Stimulated activated CD8-positive, alpha-beta memory T cell treated with anti-CD3 and anti-CD28 coated beads, Interleukin-12 subunit alpha, Interleukin-12 subunit beta, amount 100 ng/mL, for 1 hour (primary cell): Measurements from ENCODE around the gene LGI4.

Experiments used
- DNase-seq: peaks from one replicate; pipeline ENCODE4 v3.0.0-alpha.2; 2020; ENCODE audit warnings: low read depth

Gene LGI4

DNA sequence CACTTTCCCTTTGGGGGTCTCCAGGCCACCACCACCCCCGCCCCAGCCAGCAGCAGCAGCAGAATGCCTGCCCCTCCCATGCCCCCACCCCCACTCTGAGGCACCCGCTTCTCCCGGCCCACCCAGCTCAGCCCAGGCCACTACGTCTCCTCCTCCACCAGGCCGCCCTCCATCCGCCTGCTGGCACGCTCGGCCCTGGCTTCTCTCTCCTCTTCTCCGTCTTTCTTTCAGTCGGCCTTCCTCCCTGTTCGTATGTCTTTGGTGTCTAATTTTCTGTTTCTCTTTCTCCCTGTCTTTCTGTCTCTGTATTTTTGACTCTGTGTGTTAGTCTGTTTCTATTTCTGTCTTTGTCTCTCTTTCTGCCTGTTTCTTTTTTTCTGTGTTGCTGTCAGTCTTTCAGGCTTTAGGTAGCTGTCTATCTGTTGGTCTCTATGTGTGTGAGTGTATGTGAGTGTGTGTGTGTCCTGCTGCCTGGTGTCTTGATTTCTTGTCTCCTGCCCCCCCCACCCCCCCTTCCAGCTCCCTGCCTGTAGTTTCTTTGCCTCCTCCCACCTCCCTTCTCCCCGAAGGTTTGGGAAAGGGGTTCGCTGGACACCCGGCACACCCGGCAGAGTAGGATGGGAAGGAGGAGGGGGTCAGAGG, at the start of gene LGI4:
Gene LGI4 (minus strand): TSS at position 459 of the 642 bp plus-strand sequence. CDS start 379 bp downstream, at position 80.
- no peak for DNase-seq

DNA sequence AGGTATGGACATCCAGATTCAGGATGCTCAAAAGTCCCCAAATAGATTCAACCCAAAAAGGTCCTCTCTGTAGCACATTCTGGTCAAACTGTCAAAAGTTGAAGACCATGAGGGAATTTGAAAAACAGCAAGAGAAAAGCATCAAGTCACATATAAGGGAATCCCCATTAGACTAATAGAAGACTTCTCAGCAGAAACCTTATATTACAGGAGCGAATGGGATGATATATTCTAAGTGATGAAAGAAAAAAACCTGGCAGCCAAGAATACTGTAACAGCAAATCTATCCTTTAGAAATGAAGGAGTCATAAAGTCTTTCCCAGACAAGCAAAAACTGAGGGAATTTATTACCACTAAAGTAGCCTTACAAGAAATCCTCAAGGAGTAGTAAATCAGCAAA, 49.4 kb upstream of the LGI4 start:
- DNase-seq = no peak

DNA sequence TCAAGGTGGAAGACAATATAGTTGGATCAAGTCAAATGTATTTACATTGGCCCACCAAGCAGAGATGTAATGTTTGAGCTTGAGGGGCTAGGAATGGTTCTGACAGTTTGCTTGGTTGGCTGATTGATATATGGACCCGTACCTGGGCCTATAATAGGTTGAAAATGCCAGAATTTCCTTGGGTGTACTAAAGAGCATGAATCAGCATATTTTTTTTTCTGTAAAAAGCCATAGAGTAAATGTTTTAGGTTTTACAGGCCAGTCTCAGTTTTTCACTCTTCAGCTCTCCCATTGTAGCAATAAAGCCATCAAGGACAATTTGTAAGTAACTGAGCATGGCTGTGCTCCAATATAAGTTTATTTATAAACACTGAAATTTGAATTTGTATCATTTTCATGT, 46.5 kb upstream of the LGI4 start:
- no peak for DNase-seq

GRCh38 chr19:35179830-35180229, 45.0 kb upstream of the LGI4 start:
- no peak for DNase-seq

DNA sequence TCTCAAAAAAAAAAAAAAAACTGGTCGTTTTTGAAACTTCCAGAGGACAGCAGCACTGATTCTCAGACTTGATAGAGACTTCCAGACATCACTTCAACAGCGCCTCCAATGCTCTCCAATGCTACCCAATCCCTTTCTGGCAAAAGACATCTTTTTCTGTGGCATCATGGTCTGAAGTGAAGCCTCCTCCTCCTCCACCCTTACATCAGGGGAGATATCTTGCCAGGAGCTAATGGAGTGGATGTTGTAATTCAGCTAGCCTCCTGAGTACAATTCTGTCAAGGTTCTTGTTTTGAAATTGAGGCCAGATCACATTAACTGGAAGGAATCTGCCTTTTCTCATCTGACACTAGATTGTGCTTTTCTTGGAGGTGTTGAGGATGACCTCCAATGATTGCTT, 43.8 kb upstream of the LGI4 start:
- no peak for DNase-seq

DNA sequence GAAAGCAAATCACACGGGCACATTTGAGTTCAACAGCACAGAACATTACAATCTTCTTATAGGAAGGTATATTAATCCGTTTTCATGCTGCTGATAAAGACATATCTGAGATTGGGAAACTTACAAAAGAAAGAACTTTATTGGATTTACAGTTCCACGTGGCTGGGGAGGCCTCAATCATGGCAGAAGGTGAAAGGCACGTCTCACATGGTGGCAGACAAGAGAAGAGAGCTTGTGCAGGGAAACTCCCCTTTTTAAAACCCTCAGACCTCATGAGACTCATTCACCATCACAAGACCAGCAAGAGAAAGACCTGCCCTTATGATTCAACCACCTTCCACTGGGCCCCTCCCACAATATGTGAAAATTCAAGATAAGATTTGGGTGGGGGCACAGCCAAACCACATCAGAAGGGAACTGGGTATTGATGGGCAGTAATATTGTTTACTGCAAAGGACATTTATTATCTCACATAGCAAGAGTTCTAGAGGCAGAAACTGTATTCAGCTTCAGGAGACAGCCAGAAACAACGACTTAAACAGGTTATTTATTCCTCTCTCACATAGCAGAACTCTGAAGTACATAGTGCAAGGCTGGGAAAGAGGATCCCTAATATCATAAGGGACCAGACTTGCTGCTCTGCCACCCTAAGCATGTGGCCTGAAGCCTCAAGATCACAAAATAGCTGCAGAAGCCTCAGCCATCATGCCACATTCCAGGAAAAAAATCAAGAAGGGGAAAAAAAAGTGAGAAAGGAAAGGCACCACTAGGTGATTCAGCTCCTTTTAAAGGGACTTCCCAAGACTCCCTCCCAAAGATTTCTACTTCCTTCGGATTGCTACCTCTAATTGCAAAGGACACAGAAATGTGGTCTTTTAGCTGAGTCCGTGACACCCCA, 42.8 kb upstream of the LGI4 start:
- no peak for DNase-seq

DNA sequence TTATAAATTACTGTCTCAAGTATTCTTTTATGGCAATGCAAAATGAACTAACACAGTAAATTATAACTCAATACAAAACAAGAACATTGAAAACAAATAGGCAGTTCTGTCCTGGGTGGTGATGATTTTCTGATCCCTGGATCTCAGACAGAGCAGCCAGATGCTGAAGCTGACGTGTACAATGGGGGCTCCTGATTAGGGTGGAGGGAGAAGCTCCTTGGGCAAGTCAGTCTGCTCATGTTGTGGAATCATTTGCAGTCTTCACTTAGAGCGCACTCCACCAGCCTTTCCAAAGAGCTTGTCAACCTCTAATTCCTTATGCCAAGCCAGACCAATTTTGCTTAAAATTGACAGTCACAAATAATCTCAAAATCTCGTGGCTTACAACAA, 41.3 kb upstream of the LGI4 start:
- DNase-seq = no peak

DNA sequence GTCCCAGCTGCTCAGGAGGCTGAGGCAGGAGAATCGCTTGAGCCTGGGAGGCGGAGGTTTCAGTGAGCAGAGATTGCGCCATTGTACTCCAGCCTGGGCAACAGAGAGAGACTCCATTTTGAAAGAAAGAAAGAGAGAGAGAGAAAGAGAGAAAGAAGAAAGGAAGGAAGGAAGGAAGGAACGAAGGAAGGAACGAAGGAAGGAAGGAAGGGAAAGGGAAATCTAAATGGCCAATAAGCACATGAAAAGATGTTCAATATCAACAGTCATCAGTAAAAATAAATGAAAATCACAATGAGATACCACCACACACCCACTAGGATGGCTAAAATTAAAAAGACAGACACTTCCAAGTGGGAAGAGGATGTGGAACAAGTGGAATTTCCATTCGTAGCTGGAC, 39.4 kb upstream of the LGI4 start:
- no peak for DNase-seq

GRCh38 chr19:35171730-35172129, 36.9 kb upstream of the LGI4 start:
- DNase-seq = no peak

GRCh38 chr19:35170359-35171061, 35.7 kb upstream of the LGI4 start:
- DNase-seq = no peak

DNA sequence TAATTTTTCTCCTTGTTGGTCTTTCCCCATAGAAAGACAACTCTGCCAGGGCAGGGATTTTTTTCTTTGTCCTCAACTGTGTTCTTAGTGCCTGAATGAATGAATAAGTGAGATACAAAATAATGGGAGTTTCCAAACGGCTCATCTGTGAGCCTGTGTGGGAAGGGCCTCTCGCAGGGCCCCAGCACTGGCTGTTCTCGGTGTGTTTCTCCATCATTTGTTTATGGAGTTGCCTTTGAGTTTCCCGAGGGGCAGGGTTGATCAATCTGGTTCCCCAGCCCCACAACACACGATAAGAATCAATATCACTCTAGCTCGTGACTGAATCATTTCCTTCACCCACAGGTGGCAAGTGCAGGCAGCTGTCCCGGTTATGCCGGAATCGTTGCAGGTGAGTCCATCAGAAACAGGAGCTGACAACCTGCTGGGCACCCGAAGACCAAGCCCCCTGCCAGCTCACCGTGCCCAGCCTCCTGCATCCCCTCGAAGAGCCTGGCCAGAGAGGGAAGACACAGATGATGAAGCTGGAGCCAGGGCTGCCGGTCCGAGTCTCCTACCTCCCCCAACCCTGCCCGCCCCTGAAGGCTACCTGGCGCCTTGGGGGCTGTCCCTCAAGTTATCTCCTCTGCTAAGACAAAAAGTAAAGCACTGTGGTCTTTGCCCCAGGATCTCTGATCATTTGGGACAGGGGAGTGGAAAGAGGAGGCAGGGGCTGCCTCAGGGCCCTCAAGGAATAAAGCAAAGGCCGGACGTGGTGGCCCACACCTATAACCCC, 34.5 kb upstream of the LGI4 start:
- no peak for DNase-seq

DNA sequence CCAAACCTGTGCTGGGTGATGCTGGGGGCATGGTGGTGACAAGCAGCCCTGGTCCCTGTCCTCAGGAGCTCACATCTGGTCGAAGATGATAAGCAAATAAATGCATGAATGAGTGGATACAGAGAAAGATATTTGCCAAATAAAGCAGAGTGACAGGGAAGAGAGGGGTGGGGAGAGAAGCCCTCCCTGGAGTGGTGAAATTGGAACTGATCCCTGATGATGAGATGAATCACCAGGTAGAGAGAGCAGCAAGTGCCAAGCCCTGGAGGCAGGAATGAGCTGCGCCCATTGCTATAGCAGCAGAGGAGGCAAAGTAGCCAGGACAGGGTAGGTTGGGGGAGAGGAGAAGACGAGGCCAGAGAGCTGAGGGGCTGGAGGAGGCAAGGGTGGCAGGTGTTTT, 33.3 kb upstream of the LGI4 start:
- no peak for DNase-seq

GRCh38 chr19:35167251-35168119, 32.6 kb upstream of the LGI4 start:
- no peak for DNase-seq

- no peak for DNase-seq
These were observed 31.5 kb upstream of the LGI4 start for GRCh38 chr19:35166100-35167063.

GRCh38 chr19:35165200-35166058, 30.6 kb upstream of the LGI4 start:
- no peak for DNase-seq

GRCh38 chr19:35164418-35164817, 29.6 kb upstream of the LGI4 start:
- DNase-seq = no peak

- no peak for DNase-seq
These were observed 27.8 kb upstream of the LGI4 start for GRCh38 chr19:35162471-35163326.

DNA sequence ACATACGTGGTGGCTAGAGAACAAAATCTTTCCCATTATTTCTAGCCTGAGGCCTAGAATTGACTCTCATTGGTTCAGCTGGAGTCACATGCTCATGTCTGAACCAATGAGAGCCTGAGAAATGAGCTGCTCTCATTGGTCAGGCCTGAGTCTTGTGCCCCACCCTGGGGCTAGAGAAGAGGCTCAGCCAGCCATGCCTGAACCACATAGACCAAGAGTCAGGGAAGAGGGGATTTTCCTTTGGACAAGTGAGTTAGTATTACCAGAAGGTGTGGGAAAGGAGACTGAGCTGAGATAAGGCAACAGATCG, 26.5 kb upstream of the LGI4 start:
- DNase-seq = no peak
